ENCODE measurements around the gene GCLC.
"Not testable (repeated sequence)": the region's sequence is repeated elsewhere in the genome, so short reads cannot be mapped to it uniquely, and the experiment has no call there.

The GCLC gene

DNA sequence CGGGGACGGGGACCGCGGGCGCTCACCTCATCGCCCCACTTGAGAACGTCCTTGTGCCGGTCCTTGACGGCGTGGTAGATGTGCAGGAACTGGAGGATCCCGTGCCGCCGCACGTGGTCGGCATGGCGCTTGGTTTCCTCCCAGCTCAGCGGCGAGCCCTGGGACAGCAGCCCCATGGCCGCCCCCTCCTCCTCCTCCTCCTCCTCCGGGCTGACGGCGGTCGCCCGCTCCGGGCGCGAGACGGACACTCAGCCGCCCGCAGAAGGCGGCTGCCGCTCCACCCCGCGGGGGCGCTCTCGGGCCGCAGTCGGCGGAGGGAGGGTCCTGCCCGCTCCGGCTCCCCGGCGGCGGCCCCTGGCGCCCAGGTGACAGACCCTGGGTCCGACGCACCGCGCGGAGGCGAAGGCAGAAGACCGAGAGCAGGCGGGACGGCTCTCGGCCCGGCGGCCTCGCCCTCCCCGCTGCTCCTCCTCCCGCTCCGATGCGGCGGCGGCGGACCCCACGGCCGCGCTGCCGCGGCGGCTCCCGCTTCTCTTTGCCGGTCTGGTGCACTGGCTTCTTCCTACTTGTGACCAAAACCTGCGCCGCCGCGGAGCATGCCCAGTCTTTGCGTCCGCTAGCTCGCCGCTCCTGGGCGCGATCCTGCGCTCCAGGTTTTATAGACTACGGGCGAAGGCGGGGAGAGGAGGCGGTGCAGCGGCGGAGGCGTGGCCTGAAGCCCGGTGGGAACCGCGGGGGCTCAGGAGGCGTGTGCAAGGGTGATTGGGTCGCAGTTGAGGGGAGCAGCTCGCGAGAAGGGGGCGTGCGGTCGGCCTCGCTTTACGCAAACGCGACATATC lies at the start of gene GCLC:
Gene GCLC (minus strand): TSS at position 632 of the 839 bp plus-strand sequence. CDS start 456 bp downstream, at position 176.
- DNase-seq (ENCODE audit: low read depth in 2 of 3, low spot score in 2 of 3) = peak; percentile 73 to 84 (median 83)

DNA sequence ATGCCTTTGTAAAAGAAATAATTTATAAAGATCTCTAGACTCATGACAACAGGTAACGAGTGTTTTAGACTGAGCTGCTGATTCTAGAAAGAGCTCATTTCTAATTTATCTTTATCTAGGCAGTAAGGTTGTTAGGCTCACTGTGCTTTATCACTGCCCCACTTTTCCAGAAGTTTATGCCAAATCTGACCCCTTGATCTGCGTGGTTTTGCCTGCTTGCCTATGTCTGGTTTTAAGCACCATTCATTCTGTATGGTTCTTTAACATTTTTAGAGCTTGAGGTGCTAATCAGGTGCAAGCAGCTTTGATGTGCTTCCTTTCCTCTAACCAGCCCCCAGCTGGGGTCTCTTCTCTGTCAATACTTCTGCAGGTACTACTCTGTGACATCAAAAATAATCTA lies 49.7 kb upstream of the GCLC start:
- DNase-seq (ENCODE audit: low read depth in 2 of 3, low spot score in 2 of 3) = no peak

DNA sequence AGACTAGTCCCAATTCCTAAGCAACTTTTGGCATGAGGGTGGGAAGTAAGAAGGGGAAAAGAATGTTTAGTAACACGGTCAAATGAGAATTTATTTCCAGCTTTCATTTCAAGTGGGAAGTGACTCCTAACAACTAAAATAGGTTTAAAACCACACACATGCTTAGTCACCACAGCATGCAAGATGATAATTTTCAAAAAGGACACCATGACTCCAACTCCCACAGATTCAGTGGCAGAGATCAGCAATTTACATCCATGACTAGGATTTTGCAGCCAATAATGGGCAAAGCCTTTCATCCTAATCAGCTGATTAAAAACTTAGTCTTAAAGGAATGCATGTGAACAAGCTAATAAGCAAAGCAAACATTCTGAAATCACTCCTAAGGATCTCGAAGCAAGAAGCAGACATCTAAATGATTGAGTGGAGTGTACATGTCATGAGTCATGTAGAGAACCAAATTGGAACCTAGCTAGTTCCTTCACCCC lies 48.1 kb upstream of the GCLC start:
- no peak for DNase-seq (ENCODE audit: low read depth in 2 of 3, low spot score in 2 of 3)

DNA sequence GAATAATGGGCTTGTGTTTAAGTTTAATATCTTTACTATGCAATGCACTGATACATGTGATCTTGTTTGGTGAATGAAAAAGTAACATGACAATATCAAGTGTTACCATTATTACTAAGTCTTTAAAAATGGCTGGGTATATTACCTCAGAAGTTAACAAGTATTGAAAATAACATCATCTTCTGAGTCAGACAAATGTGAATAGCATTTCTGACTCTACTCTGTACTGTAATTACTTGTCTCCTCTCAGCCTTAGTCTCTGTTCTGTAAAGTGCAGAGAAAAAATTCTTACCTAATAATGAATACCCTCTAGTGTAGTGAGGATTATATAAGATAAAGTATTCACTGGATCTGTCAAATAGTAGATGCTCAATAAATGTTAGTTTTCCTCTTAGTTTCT lies 47.0 kb upstream of the GCLC start:
- DNase-seq (ENCODE audit: low read depth in 2 of 3, low spot score in 2 of 3) = no peak

DNA sequence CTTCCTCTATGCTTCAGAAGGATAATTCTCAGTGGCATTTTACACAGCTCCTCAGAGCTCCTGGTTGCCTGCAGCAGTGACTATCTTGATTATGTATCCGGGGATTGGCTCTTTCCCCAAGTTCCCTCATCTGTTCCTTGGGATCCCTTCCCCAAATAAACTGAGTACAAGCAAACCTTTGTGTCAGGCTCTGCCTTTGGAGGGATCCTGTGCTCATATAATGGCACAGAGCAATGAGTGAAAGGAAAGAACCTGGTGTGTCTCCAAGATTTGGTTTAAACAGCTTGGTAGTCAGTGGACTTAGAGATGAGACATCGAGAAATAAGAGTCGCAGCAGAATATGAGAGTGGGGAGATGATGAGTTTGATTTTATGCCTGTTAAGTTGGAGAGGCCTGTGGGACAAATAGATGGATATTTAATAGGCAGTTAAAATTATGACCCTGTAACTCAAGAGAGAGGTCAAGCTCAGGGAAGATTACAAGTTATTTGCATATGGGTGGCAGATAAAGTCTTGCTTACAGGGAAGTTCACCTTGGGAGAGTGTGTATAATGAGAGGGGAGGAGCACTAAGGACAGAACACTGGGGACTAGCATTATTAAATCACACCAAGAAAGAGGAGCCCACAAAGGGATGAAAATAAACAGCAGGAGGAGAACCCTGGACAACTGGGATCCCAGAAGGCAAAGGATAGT lies 44.1 kb upstream of the GCLC start:
- no peak for DNase-seq (ENCODE audit: low read depth in 2 of 3, low spot score in 2 of 3)

DNA sequence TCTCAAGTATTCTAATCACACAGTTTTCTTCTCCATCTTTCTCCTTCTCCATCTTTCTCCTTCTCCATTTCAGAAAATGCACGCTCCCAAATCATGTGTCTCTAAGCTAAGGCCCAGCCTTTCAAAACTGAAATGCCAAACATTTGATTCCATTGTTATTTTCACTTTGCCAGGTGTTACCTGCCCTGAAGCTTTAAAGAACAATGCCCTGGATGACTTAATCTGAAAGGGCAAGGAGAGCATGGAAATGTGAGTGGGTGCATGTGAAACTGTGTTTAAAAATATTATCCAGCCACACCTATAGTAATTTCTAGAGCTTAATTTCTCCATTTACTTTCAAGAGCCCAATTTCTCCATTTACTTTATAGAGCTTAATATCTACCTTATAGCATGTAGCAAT lies 42.4 kb upstream of the GCLC start:
- DNase-seq (ENCODE audit: low read depth in 2 of 3, low spot score in 2 of 3) = no peak

DNA sequence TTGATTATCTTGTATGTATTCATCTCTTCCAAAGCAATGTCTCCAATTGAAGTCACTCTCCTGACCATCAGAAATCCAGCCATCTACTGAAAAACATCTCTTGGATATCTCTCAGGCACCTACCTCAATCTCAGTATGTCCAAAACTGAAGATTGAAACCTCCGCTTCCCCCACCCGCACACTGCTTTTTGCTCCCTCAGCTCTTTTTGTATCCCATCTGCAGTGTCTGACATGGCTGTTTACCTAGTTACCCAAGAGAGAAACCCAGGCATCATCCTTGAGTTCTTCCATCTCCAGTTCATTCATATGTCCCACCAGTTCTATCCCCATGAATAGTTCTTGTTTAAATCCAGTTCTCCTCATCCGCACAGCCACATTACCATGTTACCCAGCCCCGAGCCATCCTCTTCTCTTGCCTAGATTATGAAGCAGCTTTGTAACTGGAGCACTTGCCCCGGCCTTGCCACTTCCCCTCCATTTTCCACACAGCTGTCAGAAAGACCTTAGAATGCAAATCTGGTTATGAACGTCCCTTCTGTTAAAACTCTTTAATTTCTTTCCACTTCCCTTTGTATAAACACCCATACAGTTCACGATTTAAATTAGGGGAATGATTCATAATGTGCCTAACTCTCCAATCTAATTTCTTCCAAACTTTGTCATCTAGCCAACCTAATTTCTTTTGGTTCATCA lies 40.5 kb upstream of the GCLC start:
- DNase-seq (ENCODE audit: low read depth in 2 of 3, low spot score in 2 of 3) = no peak

DNA sequence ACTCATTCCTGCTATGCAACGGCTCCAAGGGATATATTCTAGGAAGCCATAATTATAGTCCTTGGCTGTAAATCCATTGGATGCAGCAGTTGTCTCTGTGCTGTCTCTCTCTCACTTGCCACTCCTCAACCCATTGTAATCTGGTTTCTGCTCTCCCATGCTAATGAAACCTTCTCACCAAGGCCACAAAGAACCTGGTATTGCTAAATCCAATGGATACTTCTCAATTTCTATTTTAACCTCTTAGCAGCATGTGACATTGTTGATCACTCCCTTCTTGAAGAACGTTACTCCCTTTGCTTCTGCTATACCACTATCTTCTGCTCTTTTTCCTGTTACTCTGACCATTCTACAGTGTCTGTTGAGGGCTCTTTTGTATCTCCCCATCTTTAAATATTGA lies 39.8 kb upstream of the GCLC start:
- no peak for DNase-seq (ENCODE audit: low read depth in 2 of 3, low spot score in 2 of 3)

DNA sequence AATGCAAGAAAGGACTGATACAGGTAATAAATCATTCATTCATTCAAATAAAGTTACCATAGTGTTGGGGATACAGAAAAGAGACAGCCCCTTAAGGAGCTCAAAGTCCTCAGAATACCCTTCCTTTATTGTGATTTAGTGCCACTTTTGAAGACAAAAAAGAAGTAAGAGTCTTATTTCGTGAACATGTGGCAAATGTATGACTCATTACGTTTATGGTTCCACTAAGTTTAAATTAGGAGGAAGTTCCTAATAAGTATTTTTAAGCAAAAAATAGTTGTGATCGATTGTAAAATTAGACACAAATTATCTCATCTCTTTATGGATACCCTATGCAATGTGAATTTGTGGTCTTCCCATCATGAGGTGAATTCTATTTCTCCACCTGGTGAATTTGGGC lies 38.5 kb upstream of the GCLC start:
- no peak for DNase-seq (ENCODE audit: low read depth in 2 of 3, low spot score in 2 of 3)

DNA sequence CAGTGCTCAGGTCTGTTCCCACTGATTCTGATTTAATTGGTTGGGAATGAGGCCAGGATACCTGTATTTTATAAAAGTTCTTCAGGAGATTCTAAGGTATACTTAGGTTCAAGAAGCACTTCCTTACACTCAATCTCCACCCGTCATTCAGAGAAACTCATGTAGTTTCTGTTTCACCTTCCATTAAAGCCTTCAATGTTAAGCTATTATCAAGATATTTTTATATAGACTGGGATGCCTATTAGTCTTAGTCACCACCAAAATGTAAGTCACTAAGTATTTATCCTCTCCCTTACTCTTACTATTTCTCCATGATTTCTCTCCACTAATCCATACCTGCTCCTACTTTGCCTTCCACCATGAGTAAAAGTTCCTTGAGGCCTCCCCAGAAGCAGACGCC lies 38.1 kb upstream of the GCLC start:
- no peak for DNase-seq (ENCODE audit: low read depth in 2 of 3, low spot score in 2 of 3)

DNA sequence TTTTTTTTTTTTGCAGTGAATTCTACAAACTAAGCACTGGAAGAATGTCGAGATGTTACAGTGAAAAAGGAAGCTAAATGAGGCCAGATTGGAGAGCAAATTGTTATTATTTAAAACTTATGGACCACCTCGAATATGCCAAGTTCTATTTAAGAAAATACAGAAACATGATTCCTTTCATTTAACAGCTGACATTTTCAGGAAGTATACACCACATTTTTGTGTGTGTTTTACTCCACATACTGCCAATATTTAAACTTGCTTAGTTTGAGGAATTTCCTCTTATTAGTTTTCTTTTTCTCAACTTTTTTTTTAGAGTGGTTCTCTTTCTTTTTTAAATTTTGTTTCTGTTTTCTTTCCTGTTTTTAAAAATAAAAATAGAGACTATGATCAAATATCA lies 37.0 kb upstream of the GCLC start:
- no peak for DNase-seq (ENCODE audit: low read depth in 2 of 3, low spot score in 2 of 3)

DNA sequence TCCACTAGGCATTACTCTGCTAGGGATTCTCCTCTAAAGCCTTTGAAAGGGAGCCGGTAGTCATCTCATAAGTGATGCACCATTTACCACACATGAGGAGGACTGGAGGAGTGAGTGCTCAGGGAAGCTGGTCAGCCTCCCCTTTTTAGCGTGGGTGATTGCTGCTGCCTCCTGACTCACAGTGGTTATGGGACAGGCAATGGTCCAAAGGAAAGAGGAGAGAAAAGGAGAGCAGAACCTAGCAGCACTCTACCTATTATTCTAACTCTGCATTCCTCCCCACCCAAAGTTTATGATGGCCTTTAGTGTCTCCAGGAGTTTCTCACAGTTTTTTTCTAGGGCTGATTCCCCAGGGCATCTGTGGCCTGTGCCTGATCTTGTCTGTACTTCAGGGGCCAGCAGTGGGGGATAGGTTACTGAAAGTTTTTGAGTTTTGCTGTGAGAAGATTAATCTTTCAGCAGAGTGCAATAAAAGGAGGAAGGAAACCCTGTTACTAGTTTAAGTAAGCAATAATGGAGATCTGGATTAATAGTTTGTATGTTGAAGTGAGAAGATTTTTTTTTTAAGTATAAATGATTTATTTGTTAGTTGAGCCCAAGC lies 36.4 kb upstream of the GCLC start:
- DNase-seq (ENCODE audit: low read depth in 2 of 3, low spot score in 2 of 3) = no peak

DNA sequence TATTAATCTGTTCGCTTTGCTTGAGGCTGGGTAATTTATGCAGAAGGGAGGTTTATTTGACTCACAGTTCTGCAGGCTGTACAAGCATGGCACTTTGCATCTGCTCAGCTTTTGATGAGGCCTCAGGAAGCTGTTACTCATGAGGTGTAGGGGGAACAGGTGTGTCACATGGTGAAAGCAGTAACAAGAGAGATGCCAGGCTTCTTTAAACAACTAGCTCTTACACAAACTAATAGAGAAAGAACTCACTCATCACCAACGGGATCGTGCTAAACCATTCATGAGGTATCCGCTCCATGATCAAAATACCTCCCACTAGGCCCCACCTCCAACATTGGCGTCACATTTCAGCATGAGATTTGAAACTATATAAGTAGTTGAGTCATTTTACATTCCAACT lies 34.4 kb upstream of the GCLC start:
- peak in 1 of 3 experiments; percentile 8 for DNase-seq (ENCODE audit: low read depth in 2 of 3, low spot score in 2 of 3)

DNA sequence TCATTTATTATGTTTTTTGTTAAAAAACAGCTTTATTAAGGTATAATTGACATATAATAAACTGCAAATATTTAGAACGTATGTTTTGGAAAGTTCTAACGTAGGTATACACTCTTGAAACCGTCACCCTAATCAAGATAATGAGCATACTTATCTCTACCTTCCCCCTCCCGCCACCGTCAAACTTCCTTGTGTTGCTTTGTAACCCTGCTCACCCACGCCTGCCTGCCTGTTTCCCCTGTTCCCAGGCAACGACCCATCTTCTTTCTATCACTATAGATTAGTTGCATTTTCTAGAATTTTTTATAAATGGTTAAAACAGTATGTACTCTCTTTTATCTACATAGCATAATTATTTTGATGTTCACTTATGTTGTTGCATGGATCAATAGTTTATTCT lies 33.5 kb upstream of the GCLC start:
- no peak for DNase-seq (ENCODE audit: low read depth in 2 of 3, low spot score in 2 of 3)

DNA sequence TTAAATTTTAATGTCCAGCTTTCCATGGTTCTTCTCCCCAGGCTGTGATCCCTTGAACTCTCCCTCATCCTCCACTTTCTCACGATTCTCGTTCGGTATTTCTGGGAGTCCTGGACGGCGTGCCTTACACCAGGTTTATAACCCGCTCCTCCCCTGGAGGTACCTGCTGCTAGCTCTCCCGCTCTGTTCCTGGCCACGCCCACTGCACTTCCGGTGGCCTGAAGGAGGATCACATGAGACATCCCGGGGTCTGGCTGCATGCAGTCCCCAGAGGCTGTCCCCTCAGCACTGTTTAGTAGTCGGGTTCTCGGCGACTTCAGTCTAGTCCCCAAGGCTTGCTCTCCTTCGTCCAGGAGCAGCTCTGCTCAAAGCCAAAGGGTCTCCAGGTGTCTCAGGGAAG lies 28.4 kb upstream of the GCLC start:
- DNase-seq (ENCODE audit: low read depth in 2 of 3, low spot score in 2 of 3) = no peak

DNA sequence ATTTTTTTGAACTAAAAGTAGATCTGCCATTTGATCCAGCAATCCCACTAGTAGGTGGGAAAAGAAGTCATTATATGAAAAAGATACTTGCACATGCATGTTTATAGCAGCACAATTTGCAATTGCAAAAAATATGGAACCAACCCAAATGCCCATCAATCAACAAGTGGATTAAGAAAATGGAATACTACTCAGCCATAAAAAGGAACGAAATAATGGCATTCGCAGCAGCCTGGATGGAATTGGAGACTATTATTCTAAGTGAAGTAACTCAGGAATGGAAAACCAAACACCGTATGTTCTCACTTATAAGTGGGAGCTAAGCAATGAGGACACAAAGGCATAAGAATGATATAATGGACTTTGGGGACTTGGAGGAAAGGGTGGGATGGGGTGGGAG lies 27.5 kb upstream of the GCLC start:
- DNase-seq (ENCODE audit: low read depth in 2 of 3, low spot score in 2 of 3) = not testable (repeated sequence)

DNA sequence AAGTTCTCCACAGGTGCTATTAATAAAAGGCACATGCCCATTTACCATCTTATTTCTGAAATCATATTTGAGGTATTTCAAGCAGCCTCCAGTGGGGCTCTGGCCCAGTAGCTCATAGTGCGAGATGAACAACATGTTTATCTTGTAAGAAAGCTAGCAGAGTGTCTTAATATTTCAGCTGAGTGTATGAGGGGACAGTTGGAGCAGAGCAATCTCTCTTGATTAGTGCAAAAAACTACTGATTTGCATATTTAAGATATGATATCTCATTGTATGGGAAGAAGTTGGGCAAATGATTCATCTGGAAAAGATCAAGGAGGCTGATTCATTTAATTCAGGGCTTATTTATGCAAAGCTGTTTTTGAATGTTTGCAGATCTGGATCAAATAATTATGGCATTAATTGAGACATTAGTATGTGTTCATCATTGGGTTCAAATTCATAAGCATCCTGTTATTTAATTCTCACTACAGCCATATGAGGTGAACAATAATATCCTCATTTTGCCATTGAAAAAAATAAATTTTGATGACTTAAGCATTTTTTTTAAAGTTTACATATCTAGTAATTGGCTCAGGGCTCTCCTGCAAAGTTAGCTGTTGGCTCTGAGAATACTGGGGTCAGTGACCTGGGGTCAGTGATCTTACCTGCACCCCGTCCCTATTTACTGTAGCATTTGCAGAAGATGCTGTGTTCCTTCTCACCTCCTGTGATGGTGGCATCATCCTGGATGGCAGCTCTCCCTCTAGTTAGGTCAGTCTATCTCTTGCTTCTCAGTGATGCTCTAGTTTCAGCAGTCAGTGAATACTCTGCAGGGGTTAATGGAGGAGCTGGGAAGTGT lies 24.1 kb upstream of the GCLC start:
- no peak for DNase-seq (ENCODE audit: low read depth in 2 of 3, low spot score in 2 of 3)

DNA sequence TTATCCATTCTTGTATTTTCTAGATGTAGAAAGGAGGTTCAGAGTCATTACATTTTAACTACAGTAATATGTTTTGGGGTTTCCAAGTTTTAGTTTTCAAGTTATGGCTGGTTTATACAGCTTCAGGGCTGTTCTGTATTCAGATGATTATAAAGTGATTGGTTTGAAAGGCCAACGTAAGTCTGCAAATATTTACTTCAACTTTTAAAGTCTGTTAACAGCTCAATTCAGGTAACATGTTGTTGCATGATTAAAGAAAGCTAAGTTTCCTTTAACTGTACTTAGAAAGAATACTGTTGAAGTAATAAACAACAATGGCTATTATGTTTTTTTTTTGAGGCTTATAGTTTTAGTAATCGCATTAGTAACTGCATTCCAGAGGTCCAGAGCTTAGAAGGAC lies 22.8 kb upstream of the GCLC start:
- DNase-seq (ENCODE audit: low read depth in 2 of 3, low spot score in 2 of 3) = no peak

DNA sequence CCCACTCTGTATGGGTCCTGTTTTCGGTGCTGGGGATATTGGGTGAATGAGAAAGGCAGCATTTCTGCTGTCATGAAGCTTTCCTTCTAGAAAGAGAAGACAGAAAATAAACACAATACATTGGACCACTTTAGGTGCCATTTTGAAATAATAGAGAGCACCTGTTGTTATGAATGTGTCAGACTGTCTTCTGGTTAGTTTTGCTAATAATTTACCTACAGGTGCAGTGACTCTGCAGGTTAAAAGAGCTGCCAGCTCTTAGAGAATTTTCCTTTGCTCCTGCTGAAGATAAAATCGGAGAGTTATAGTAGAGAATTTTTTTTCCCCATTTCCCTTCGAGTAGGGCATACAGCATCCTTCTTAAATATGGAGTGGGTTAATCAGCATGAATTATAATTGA lies 21.9 kb upstream of the GCLC start:
- DNase-seq (ENCODE audit: low read depth in 2 of 3, low spot score in 2 of 3) = no peak

DNA sequence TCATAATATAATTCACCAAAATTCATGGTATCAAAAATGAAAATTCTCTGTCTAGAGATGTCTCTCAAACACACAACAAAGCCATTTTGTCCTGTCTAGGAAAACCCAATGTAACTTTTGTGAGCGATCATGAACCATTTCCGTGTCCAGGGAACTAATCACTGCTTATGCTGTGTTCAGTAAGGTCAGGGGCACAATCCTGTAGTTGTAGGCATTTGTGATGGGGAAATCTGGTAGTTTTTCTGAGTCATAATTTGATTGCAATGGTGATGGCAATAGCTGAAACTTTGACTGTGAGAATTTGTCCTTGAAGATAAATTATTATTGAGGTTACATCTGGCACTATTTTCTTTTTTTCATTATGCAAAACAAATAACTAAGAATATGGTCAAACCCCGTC lies 21.0 kb upstream of the GCLC start:
- no peak for DNase-seq (ENCODE audit: low read depth in 2 of 3, low spot score in 2 of 3)

Measured in activated CD8-positive, alpha-beta memory T cell treated with anti-CD3 and anti-CD28 coated beads for 48 hours (primary cell).